SU-DHL-6 (cell line): Measurements from ENCODE around the gene SLC22A5.

Source experiments
- H2AFZ ChIP-seq: fragments of 200-600 bp; sonication (generic); 2 replicates; pipeline ENCODE4 v1.6.1; 2014; ENCODE audit warnings: low read depth, mild to moderate bottlenecking, moderate library complexity, mixed read lengths, antibody characterized with exemption, low read length; ENCODE audit not compliant: severe bottlenecking
- H3F3A ChIP-seq: fragments of 200-600 bp; shearing (Covaris generic); 2 replicates; pipeline ENCODE4 v1.6.0; 2016; ENCODE audit warnings: antibody characterized with exemption, mild to moderate bottlenecking; ENCODE audit not compliant: insufficient read depth
- H3K27ac ChIP-seq: fragments of 200-600 bp; sonication (generic); 2 replicates; pipeline ENCODE4 v1.5.1; 2016; ENCODE audit warnings: low read depth, mild to moderate bottlenecking, low read length, moderate library complexity, mixed read lengths
- H3K27me3 ChIP-seq: fragments of 200-600 bp; sonication (generic), shearing (Covaris generic); 2 replicates; pipeline ENCODE4 v1.6.0; 2014; ENCODE audit warnings: mild to moderate bottlenecking, low read length
- H3K36me3 ChIP-seq: fragments of 200-600 bp; sonication (generic); 2 replicates; pipeline ENCODE4 v1.6.1; 2014; ENCODE audit warnings: mild to moderate bottlenecking, low read length, mixed read lengths
- H3K4me2 ChIP-seq: fragments of 300-600, 200-600 bp; shearing (Covaris generic), sonication (generic); 2 replicates; pipeline ENCODE4 v1.6.0; 2014; ENCODE audit warnings: low read length, low read depth, mild to moderate bottlenecking; ENCODE audit not compliant: poor library complexity, severe bottlenecking
- H3K4me3 ChIP-seq: fragments of 200-600 bp; sonication (generic); 2 replicates; pipeline ENCODE4 v1.5.1; 2014; ENCODE audit warnings: antibody characterized with exemption, low read length, mild to moderate bottlenecking, mixed read lengths; ENCODE audit not compliant: insufficient read depth, poor library complexity, severe bottlenecking
- H3K79me2 ChIP-seq: fragments of 200-600 bp; sonication (generic); 2 replicates; pipeline ENCODE4 v1.6.1; 2014; ENCODE audit warnings: mild to moderate bottlenecking, low read length, moderate library complexity; ENCODE audit not compliant: insufficient read depth
- H3K9ac ChIP-seq: fragments of 200-600 bp; sonication (generic); 2 replicates; pipeline ENCODE4 v1.7.0; 2014; ENCODE audit warnings: mild to moderate bottlenecking, low read length
- H3K9me2 ChIP-seq: fragments of 200-600 bp; sonication (generic); replicated peaks from 2 replicates; pipeline ENCODE4 v1.6.1; 2014; ENCODE audit warnings: low read length; ENCODE audit not compliant: insufficient read depth
- H3K9me3 ChIP-seq: fragments of 200-600 bp; sonication (generic); 2 replicates; pipeline ENCODE4 v1.6.1; 2014; ENCODE audit warnings: low read length, mixed read lengths; ENCODE audit not compliant: insufficient read depth
- H4K20me1 ChIP-seq: fragments of 200-600 bp; sonication (generic); 2 replicates; pipeline ENCODE4 v1.6.1; 2014; ENCODE audit warnings: low read depth, mild to moderate bottlenecking, antibody characterized with exemption, low read length, moderate library complexity, mixed read lengths
- EZH2phosphoT487 ChIP-seq: fragments of 200-600 bp; sonication (generic), shearing (Covaris generic); conservative IDR thresholded peaks from 2 replicates; pipeline ENCODE4 v1.6.1; 2018; ENCODE audit warnings: mild to moderate bottlenecking, antibody characterized with exemption, low read length, moderate library complexity, mixed read lengths
- TF ChIP-seq, protein P1 (sequence below): fragments of 200-600 bp; sonication (generic); IDR thresholded peaks from one replicate; pipeline ENCODE4 v1.5.1; 2017; ENCODE audit warnings: antibody characterized with exemption, mild to moderate bottlenecking, low read length, moderate library complexity; ENCODE audit not compliant: insufficient read depth, poor library complexity, severe bottlenecking

SLC22A5 gene

DNA sequence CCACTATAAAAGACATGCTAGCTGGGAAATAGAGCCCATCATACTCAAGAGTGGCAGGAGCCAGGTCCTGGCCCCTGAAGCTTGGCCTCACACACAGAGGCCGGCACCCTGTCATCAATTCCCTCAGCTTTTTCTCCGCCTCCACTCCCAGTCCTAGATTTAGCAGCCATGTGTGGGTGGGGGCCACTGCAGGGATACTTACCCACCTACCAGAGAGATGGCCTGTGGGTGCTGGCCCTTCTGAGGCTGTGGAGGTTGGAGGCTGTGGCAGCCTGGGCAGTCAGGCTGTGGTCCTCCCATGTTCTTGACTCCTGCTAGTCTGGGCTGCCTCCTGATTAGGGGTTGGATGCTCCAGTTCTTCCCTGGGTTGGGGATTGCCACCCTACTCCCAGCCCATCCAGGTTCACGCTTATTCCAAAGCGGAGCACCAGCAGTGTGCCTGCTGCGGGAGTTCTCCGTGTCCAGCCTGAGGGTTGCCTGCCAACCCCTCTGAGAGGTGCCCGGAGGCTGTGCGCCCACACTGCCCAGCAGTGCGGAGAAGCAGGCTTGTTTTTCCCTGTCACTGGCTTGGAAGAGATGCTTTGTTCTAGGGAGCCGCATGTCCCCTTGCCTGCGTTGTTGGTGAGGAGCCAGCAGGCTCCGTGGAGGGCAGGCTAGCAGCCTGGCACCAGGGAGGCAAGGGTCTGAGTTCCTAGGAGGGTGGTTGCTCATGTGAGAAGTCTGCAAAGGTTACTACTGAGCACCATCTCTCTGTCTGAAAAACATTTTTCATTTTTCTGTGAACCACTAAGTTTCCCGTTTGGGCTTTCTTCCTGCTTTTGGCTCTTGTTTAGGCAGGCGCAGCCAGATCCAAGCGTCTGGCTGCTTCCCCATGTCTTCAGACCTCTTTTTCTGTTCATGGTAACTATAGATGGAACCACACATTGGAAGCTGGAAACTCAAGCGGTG is 7.5 kb downstream of the SLC22A5 start:
- Histone ChIP-seq H3K9me3 (no peaks in the 10 kb centered on the region), H3K27ac (no peak overlapping the region), H2AFZ (no peak overlapping the region), H3K36me3 (no peaks in the 10 kb centered on the region), H3K27me3 (no peaks in the 10 kb centered on the region), H3K4me2 (no peak overlapping the region), H3K9me2 (no peaks in the 10 kb centered on the region), H3K4me3 (no peak overlapping the region), H3F3A (no peaks in the 10 kb centered on the region), H3K79me2 (no peaks in the 10 kb centered on the region), H3K9ac (no peak overlapping the region), H4K20me1 (no peaks in the 10 kb centered on the region)
- TF ChIP-seq EZH2phosphoT487: no peak
- TF ChIP-seq, protein P1, sequence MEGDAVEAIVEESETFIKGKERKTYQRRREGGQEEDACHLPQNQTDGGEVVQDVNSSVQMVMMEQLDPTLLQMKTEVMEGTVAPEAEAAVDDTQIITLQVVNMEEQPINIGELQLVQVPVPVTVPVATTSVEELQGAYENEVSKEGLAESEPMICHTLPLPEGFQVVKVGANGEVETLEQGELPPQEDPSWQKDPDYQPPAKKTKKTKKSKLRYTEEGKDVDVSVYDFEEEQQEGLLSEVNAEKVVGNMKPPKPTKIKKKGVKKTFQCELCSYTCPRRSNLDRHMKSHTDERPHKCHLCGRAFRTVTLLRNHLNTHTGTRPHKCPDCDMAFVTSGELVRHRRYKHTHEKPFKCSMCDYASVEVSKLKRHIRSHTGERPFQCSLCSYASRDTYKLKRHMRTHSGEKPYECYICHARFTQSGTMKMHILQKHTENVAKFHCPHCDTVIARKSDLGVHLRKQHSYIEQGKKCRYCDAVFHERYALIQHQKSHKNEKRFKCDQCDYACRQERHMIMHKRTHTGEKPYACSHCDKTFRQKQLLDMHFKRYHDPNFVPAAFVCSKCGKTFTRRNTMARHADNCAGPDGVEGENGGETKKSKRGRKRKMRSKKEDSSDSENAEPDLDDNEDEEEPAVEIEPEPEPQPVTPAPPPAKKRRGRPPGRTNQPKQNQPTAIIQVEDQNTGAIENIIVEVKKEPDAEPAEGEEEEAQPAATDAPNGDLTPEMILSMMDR: no peak

GRCh38 chr5:132377738-132378137 is 8.2 kb downstream of the SLC22A5 start:
- no peak overlapping the region for H3K27ac ChIP-seq
- no peaks in the 10 kb centered on the region for H3K9me3 ChIP-seq

DNA sequence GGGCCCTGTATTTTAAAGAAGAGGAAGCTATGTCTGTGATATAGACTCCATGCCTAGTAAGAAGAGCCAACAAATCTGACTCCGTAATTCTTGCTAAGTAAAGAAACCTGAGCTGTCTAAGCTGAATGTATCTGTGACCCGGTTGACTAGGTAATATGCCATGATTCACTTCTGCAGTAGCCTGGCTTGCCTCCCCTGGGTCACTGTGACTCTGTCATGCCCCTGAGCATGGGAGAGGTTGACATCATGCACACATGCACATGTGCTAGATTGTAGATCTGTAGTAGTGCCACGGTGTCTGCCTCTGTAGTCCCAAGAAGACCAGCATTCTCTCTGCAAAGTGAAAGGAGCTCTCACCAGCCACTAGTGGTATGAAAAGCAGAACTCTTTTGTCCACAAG is 9.1 kb downstream of the SLC22A5 start:
- H3K4me3 ChIP-seq: no peak overlapping the region
- no peak overlapping the region for H2AFZ ChIP-seq
- H4K20me1 ChIP-seq: no peaks in the 10 kb centered on the region
- no peaks in the 10 kb centered on the region for H3K27me3 ChIP-seq
- no peak for TF ChIP-seq EZH2phosphoT487
- TF ChIP-seq, protein P1: no peak
- no peaks in the 10 kb centered on the region for H3K9me2 ChIP-seq
- H3K9ac ChIP-seq: no peak overlapping the region
- H3K4me2 ChIP-seq: no peak overlapping the region
- H3K36me3 ChIP-seq: no peaks in the 10 kb centered on the region
- no peak overlapping the region for H3K27ac ChIP-seq
- no peaks in the 10 kb centered on the region for H3F3A ChIP-seq
- no peaks in the 10 kb centered on the region for H3K79me2 ChIP-seq
- H3K9me3 ChIP-seq: no peaks in the 10 kb centered on the region

More at GRCh38 chr5:132377738-132378137, 8.2 kb downstream of the SLC22A5 start:
- H3K9me2 ChIP-seq: no peaks in the 10 kb centered on the region
- no peak overlapping the region for H3K4me3 ChIP-seq
- H3K27me3 ChIP-seq: no peaks in the 10 kb centered on the region
- H4K20me1 ChIP-seq: no peaks in the 10 kb centered on the region
- H2AFZ ChIP-seq: no peak overlapping the region
- H3K36me3 ChIP-seq: no peaks in the 10 kb centered on the region
- no peak overlapping the region for H3K9ac ChIP-seq
- TF ChIP-seq EZH2phosphoT487: no peak
- TF ChIP-seq, protein P1: no peak
- no peaks in the 10 kb centered on the region for H3K79me2 ChIP-seq
- H3F3A ChIP-seq: no peaks in the 10 kb centered on the region
- no peak overlapping the region for H3K4me2 ChIP-seq
